Panc1 (cell line): ENCODE results near the gene PIP4P1. TPM values are rescaled to one million over a fixed set of nuclear protein-coding genes. Genes with fewer than 3 reads are reported as not detected.

Experiments
- ATAC-seq: fragments of 200-7000 bp; cut with Tn5 transposase; 2 replicates; pipeline ENCODE4 v1.9.1; 2020; ENCODE audit warnings: mild to moderate bottlenecking, moderate library complexity
- BruUV-seq: library from RNA; stranded (reverse); fragments of 400-500 nt; replicated peaks from 2 replicates; lab custom pipeline; 2021; lab: Mats Ljungman, UMichigan
- CTCF ChIA-PET: fragments of 300-600 bp; sonication (Branson Sonifier 250); formaldehyde crosslinking; loops from one replicate; lab custom pipeline; 2022; ENCODE audit warnings: antibody characterized with exemption; lab: Charles Lee
- POLR2A ChIA-PET: fragments of 300-600 bp; sonication (Branson Sonifier 250); formaldehyde crosslinking; loops from one replicate; lab custom pipeline; 2022; ENCODE audit warnings: antibody characterized with exemption; lab: Charles Lee
- DNase-seq: peaks from one replicate; pipeline ENCODE4 v3.0.0-alpha.2; 2010; ENCODE audit warnings: low read depth, low spot score
- H3K27ac ChIP-seq: 2 replicates; pipeline ENCODE4 v1.5.1; 2011; ENCODE audit warnings: mild to moderate bottlenecking, low read length, inconsistent platforms
- H3K27me3 ChIP-seq: fragments of 200-500 bp; sonication (Bioruptor generic); 2 replicates; pipeline ENCODE4 v1.6.0; 2014; ENCODE audit warnings: low read length, inconsistent platforms; ENCODE audit not compliant: control insufficient read depth, insufficient read depth
- H3K36me3 ChIP-seq: fragments of 200-500 bp; sonication (Bioruptor generic); 2 replicates; pipeline ENCODE4 v1.5.1; 2014; ENCODE audit warnings: inconsistent platforms, mild to moderate bottlenecking, low read length, moderate library complexity; ENCODE audit not compliant: control insufficient read depth, insufficient read depth
- H3K4me1 ChIP-seq: 2 replicates; pipeline ENCODE4 v1.5.1; 2011; ENCODE audit warnings: inconsistent platforms, mild to moderate bottlenecking, low read length, moderate library complexity; ENCODE audit not compliant: control insufficient read depth, insufficient read depth
- H3K4me3 ChIP-seq, 2 experiments: 2 replicates each; pipeline ENCODE4 v1.5.1; 2011 to 2012; ENCODE audit warnings: low read depth in 2 of 2, low read length in 2 of 2, mild to moderate bottlenecking in 2 of 2, inconsistent platforms in 1 of 2, moderate library complexity in 1 of 2
- H3K9me3 ChIP-seq: fragments of 200-500 bp; sonication (Bioruptor generic); 2 replicates; pipeline ENCODE4 v1.5.1; 2014; ENCODE audit warnings: low read depth, mild to moderate bottlenecking, inconsistent platforms, low read length, moderate library complexity; ENCODE audit not compliant: control insufficient read depth, insufficient read depth
- POLR2AphosphoS5 ChIP-seq: IDR thresholded peaks from 2 replicates; pipeline ENCODE4 v1.6.1; 2012; ENCODE audit warnings: mild to moderate bottlenecking, low read depth, low read length, moderate library complexity
- SIN3A ChIP-seq: IDR thresholded peaks from 2 replicates; pipeline ENCODE4 v1.6.1; 2012; ENCODE audit warnings: low read depth, mild to moderate bottlenecking, low read length, moderate library complexity, borderline replicate concordance; ENCODE audit not compliant: insufficient read depth
- TCF7L2 ChIP-seq: IDR thresholded peaks from 2 replicates; pipeline ENCODE4 v1.6.1; 2011; ENCODE audit warnings: mild to moderate bottlenecking, low read depth, low read length, inconsistent platforms
- in situ Hi-C: cut with HindIII; loops from 2 replicates; pipeline ENCODE4 v1.10.0; 2016; ENCODE audit warnings: low sequenced_read_pairs, low pct_unique_long_range_greater_than_20kb
- intact Hi-C: fragments of 100-400 bp; cut with micrococcal nuclease; formaldehyde crosslinking; loops from one replicate; pipeline ENCODE4 v1.10.0; 2022; ENCODE audit not compliant: unreplicated experiment
- total RNA-seq: library from RNA; stranded (reverse); gene quantifications from one replicate; pipeline ENCODE4 v1.2.1, GENCODE V29; 2021; ENCODE audit not compliant: unreplicated experiment
- TF ChIP-seq, protein P1 (sequence below), 2 experiments: IDR thresholded peaks; 2 replicates each; pipeline ENCODE4 v1.6.1; 2011 to 2012; ENCODE audit warnings: low read depth in 2 of 2, control low read depth in 1 of 2, low read length in 1 of 2, mild to moderate bottlenecking in 1 of 2, moderate library complexity in 1 of 2; ENCODE audit not compliant: insufficient read depth in 1 of 2
- TF ChIP-seq, protein P2 (sequence below): fragments of 450-650 bp; IDR thresholded peaks from 2 replicates; pipeline ENCODE4 v1.5.1; 2017; ENCODE audit warnings: mild to moderate bottlenecking

PIP4P1 gene
- total RNA-seq, 1 experiment from 2014 or later, result 34.8 TPM

DNA sequence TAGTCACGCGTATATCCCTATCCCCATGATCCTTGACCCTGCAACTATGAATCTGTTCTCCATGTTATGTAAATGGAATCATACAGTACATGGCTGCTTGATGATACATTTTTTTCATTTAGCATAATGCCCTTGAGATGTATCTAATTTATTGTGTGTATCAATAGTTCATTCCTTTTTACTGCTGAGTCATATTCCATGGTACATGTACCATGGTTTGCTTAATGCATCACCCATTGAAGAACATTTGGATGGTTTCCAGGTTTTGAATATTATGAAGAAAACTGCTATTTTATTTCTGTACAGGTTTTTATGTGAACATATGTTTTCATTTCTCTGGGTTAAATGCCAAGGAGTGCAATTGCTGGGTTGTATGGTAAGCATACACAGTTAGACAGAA, 40.1 kb upstream of the PIP4P1 start:
- DNase-seq, result no peak

DNA sequence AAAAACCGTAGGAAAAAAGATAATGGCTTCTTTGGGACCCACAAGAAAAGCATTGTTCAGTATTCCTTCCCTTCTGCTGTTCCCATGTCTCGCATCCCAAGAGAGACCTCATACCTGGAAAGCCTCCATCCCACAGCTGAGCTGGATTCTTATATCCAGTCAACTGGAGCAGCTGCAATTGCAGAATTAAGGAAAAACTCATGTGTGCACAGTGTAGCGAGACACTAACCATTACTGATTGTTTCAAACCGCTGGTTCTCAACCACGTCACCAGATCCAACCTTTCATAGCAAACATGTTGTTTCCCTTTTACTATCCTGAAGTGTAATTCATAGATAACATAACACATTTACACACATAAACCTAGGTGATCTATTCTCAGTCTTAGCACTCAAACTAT, 38.6 kb upstream of the PIP4P1 start:
- H3K9me3 ChIP-seq, result no peaks in the 10 kb centered on the region
- BruUV-seq, result no TSS peak

More for the DNA sequence above, 40.1 kb upstream of the PIP4P1 start:
- H3K27me3 ChIP-seq, result no peaks in the 10 kb centered on the region
- POLR2A ChIA-PET, result no interaction called here
- H3K9me3 ChIP-seq, result no peaks in the 10 kb centered on the region
- intact Hi-C loops (no loop called here), in situ Hi-C loops (no loop called here)
- TF ChIP-seq POLR2AphosphoS5, result no peak
- no TSS peak for BruUV-seq
- no peak overlapping the region for H3K4me3 ChIP-seq
- CTCF ChIA-PET, result no interaction called here
- no peak overlapping the region for H3K27ac ChIP-seq
- no peaks in the 10 kb centered on the region for H3K36me3 ChIP-seq
- H3K4me1 ChIP-seq, result no peaks in the 10 kb centered on the region; the same call in 1 of the 2 replicates
- no peak for ATAC-seq

DNA sequence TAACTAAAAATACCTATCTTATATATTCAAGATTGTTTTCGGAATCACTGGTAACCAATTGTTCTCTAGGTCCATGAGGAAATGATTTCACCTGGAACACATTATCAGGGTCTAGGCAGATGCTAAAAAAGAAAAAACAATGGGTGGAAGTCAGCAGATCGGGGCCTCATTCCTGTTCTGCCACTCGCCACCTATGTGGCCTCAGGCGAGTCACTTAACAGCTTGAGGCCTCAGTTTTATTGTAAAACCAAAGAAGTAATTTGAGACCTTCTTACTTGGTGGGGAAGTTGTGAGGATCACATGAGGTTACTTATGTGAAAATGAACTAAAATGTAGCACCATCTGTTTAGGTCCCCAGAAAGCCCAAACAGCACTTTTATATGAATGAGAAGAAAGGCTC, 37.9 kb upstream of the PIP4P1 start:
- ATAC-seq, result no peak
- no peak for DNase-seq
- intact Hi-C loops, result no loop called here
- no TSS peak for BruUV-seq
- Histone ChIP-seq H3K9me3 (no peaks in the 10 kb centered on the region), H3K4me3 (no peak overlapping the region), H3K27me3 (no peaks in the 10 kb centered on the region), H3K27ac (no peak overlapping the region), H3K4me1 (no peaks in the 10 kb centered on the region; the same call in 1 of the 2 replicates), H3K36me3 (no peaks in the 10 kb centered on the region)
- POLR2A ChIA-PET, result interaction anchor here (1.0 kb wide), 1 partner anchor 156 kb away, joined by 3 read pairs; no protein-coding TSS in a partner anchor
- CTCF ChIA-PET, result interaction anchor here (0.6 kb wide), 1 partner anchor 84 kb away, joined by 3 read pairs; no protein-coding TSS in a partner anchor
- in situ Hi-C loops, result no loop called here
- TF ChIP-seq, protein P1, sequence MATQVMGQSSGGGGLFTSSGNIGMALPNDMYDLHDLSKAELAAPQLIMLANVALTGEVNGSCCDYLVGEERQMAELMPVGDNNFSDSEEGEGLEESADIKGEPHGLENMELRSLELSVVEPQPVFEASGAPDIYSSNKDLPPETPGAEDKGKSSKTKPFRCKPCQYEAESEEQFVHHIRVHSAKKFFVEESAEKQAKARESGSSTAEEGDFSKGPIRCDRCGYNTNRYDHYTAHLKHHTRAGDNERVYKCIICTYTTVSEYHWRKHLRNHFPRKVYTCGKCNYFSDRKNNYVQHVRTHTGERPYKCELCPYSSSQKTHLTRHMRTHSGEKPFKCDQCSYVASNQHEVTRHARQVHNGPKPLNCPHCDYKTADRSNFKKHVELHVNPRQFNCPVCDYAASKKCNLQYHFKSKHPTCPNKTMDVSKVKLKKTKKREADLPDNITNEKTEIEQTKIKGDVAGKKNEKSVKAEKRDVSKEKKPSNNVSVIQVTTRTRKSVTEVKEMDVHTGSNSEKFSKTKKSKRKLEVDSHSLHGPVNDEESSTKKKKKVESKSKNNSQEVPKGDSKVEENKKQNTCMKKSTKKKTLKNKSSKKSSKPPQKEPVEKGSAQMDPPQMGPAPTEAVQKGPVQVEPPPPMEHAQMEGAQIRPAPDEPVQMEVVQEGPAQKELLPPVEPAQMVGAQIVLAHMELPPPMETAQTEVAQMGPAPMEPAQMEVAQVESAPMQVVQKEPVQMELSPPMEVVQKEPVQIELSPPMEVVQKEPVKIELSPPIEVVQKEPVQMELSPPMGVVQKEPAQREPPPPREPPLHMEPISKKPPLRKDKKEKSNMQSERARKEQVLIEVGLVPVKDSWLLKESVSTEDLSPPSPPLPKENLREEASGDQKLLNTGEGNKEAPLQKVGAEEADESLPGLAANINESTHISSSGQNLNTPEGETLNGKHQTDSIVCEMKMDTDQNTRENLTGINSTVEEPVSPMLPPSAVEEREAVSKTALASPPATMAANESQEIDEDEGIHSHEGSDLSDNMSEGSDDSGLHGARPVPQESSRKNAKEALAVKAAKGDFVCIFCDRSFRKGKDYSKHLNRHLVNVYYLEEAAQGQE (IDR thresholded peaks at IDR 0.05; ENCODE audit: insufficient read depth in 1 of 2, low read depth in 2 of 2, low read length in 1 of 2), result no peak
- TF ChIP-seq, protein P2, sequence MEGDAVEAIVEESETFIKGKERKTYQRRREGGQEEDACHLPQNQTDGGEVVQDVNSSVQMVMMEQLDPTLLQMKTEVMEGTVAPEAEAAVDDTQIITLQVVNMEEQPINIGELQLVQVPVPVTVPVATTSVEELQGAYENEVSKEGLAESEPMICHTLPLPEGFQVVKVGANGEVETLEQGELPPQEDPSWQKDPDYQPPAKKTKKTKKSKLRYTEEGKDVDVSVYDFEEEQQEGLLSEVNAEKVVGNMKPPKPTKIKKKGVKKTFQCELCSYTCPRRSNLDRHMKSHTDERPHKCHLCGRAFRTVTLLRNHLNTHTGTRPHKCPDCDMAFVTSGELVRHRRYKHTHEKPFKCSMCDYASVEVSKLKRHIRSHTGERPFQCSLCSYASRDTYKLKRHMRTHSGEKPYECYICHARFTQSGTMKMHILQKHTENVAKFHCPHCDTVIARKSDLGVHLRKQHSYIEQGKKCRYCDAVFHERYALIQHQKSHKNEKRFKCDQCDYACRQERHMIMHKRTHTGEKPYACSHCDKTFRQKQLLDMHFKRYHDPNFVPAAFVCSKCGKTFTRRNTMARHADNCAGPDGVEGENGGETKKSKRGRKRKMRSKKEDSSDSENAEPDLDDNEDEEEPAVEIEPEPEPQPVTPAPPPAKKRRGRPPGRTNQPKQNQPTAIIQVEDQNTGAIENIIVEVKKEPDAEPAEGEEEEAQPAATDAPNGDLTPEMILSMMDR, result no peak
- TF ChIP-seq SIN3A, result no peak
- TF ChIP-seq TCF7L2, result no peak
- no peak for TF ChIP-seq POLR2AphosphoS5

More for the DNA sequence above, 38.6 kb upstream of the PIP4P1 start:
- Histone ChIP-seq H3K27me3 (no peaks in the 10 kb centered on the region), H3K36me3 (no peaks in the 10 kb centered on the region), H3K4me1 (no peaks in the 10 kb centered on the region; the same call in 1 of the 2 replicates), H3K27ac (no peak overlapping the region), H3K4me3 (no peak overlapping the region)
- DNase-seq, result no peak
- CTCF ChIA-PET, result no interaction called here
- in situ Hi-C loops, result no loop called here
- intact Hi-C loops, result no loop called here
- POLR2A ChIA-PET, result no interaction called here
- no peak for TF ChIP-seq SIN3A
- TF ChIP-seq, protein P2, result no peak
- TF ChIP-seq TCF7L2, result no peak
- ATAC-seq, result no peak
